A549 (cell line): Measurements from ENCODE around the gene LSR. TPM values are rescaled to one million over a fixed set of nuclear protein-coding genes. Genes with fewer than 3 reads are reported as not detected.

ENCODE experiments used
- ATAC-seq, 2 experiments: fragments of 200-7000 bp in 1 of 2; fragments of >200 bp in 1 of 2; cut with Nextera tagmentation in 1 of 2; cut with Tn5 transposase in 1 of 2; 3 replicates each; pipeline versions ENCODE4 v1.8.0 to v1.9.1; 2018 to 2020; ENCODE audit warnings: mild to moderate bottlenecking in 1 of 2, moderate library complexity in 1 of 2
- CTCF ChIA-PET: fragments of 300-600 bp; sonication (Branson Sonifier 250); formaldehyde crosslinking; extraction: SDS; loops from one replicate; lab custom pipeline; 2021; ENCODE audit warnings: antibody characterized with exemption, inconsistent platforms; lab: Yijun Ruan, JAX
- POLR2A ChIA-PET: fragments of 350-600 bp; formaldehyde crosslinking; extraction: SDS; loops from one replicate; lab custom pipeline; 2021; ENCODE audit warnings: antibody characterized with exemption, inconsistent platforms; lab: Yijun Ruan, JAX
- DNase-seq, 2 experiments: peaks; one replicate each; pipeline versions ENCODE4 v3.0.0 to v3.0.0-alpha.2; 2011 to 2016; ENCODE audit warnings: low read depth in 1 of 2, low spot score in 1 of 2
- FAIRE-seq: peaks from 2 replicates; lab custom pipeline; 2011; peaks lifted over from hg19 to GRCh38; lab: Jason Lieb, UNC
- H3K27ac ChIP-seq, 2 experiments: fragments of >200 bp; sonication (Bioruptor Twin); formaldehyde crosslinking; 3 replicates each; pipeline ENCODE4 v1.5.1; 2016 to 2017
- H3K4me1 ChIP-seq: fragments of >200 bp; sonication (Bioruptor Twin); formaldehyde crosslinking; 3 replicates; pipeline ENCODE4 v1.6.1; 2016
- H3K4me2 ChIP-seq: fragments of >200 bp; sonication (Bioruptor Twin); formaldehyde crosslinking; 3 replicates; pipeline ENCODE4 v1.6.1; 2016
- H3K4me3 ChIP-seq: fragments of >200 bp; sonication (Bioruptor Twin); formaldehyde crosslinking; 3 replicates; pipeline ENCODE4 v1.5.1; 2016
- H3K9me3 ChIP-seq: fragments of >200 bp; sonication (Bioruptor Twin); formaldehyde crosslinking; 3 replicates; pipeline ENCODE4 v1.6.1; 2016
- CBX8 ChIP-seq: fragments of 200-600 bp; sonication (generic); IDR thresholded peaks from 2 replicates; pipeline ENCODE4 v1.6.1; 2016
- EHF ChIP-seq: fragments of 250-450 bp; sonication (Bioruptor Pico); IDR thresholded peaks from 2 replicates; pipeline ENCODE4 v1.5.0; 2020; ENCODE audit warnings: mild to moderate bottlenecking
- EHMT2 ChIP-seq: fragments of 200-600 bp; sonication (generic); IDR thresholded peaks from 2 replicates; pipeline ENCODE4 v1.6.1; 2016; ENCODE audit warnings: antibody characterized with exemption, low read depth, mild to moderate bottlenecking, moderate library complexity
- EP300 ChIP-seq, 2 experiments: fragments of >200 bp; sonication (Bioruptor Twin); formaldehyde crosslinking; IDR thresholded peaks; 2 replicates in 1 of 2; 3 replicates in 1 of 2; pipeline ENCODE4 v1.6.1; 2016 to 2017
- FOSB ChIP-seq: fragments of 250-450 bp; sonication (Bioruptor Pico); IDR thresholded peaks from 2 replicates; pipeline ENCODE4 v1.5.0; 2020; ENCODE audit warnings: mild to moderate bottlenecking, moderate library complexity
- GATA3 ChIP-seq: IDR thresholded peaks from 2 replicates; pipeline ENCODE4 v1.6.1; 2012; ENCODE audit warnings: borderline replicate concordance
- HES2 ChIP-seq: fragments of >200 bp; sonication (Bioruptor Twin); formaldehyde crosslinking; IDR thresholded peaks from 2 replicates; pipeline ENCODE4 v1.6.1; 2016
- HEYL ChIP-seq: fragments of 250-450 bp; sonication (Bioruptor Pico); IDR thresholded peaks from 2 replicates; pipeline ENCODE4 v1.8.0; 2021; ENCODE audit warnings: mild to moderate bottlenecking, moderate library complexity
- HMGXB4 ChIP-seq: fragments of 250-450 bp; sonication (Bioruptor Pico); IDR thresholded peaks from 2 replicates; pipeline ENCODE4 v1.5.0; 2021; ENCODE audit warnings: mild to moderate bottlenecking, moderate library complexity, borderline replicate concordance
- MAFK ChIP-seq: fragments of 450-650 bp; IDR thresholded peaks from 2 replicates; pipeline ENCODE4 v1.6.1; 2014; ENCODE audit not compliant: partially characterized antibody
- MAX ChIP-seq: IDR thresholded peaks from 2 replicates; pipeline ENCODE4 v1.6.1; 2012
- MYC ChIP-seq: IDR thresholded peaks from 2 replicates; pipeline ENCODE4 v1.6.1; 2012; ENCODE audit warnings: mild to moderate bottlenecking, inconsistent platforms, low read length, improper control_type of control experiment, borderline replicate concordance
- NPAS2 ChIP-seq: fragments of 250-450 bp; sonication (Bioruptor Pico); IDR thresholded peaks from 2 replicates; pipeline ENCODE4 v1.8.0; 2022; ENCODE audit warnings: mild to moderate bottlenecking, moderate library complexity, borderline replicate concordance
- PBX3 ChIP-seq: IDR thresholded peaks from 2 replicates; pipeline ENCODE4 v1.6.1; 2012
- POLR2A ChIP-seq: IDR thresholded peaks from 2 replicates; pipeline ENCODE4 v1.6.1; 2012; ENCODE audit warnings: mild to moderate bottlenecking, low read length
- RAD21 ChIP-seq, 2 experiments: fragments of >200 bp in 1 of 2; sonication (Bioruptor Twin) in 1 of 2; formaldehyde crosslinking in 1 of 2; IDR thresholded peaks in 1 of 2; conservative IDR thresholded peaks in 1 of 2; 2 replicates in 1 of 2; 3 replicates in 1 of 2; pipeline ENCODE4 v1.6.1; 2012 to 2018; ENCODE audit warnings: inconsistent platforms in 1 of 2
- RARB ChIP-seq: fragments of 250-450 bp; sonication (Bioruptor Pico); IDR thresholded peaks from 2 replicates; pipeline ENCODE4 v1.8.0; 2021; ENCODE audit warnings: mild to moderate bottlenecking, moderate library complexity
- RFX5 ChIP-seq: fragments of 450-650 bp; IDR thresholded peaks from 2 replicates; pipeline ENCODE4 v1.7.1; 2014; ENCODE audit warnings: antibody characterized with exemption, mild to moderate bottlenecking, moderate library complexity
- RNF2 ChIP-seq: fragments of 200-600 bp; sonication (generic); IDR thresholded peaks from 2 replicates; pipeline ENCODE4 v1.6.1; 2016; ENCODE audit warnings: low read depth, mild to moderate bottlenecking, antibody characterized with exemption, moderate library complexity, borderline replicate concordance
- SREBF2 ChIP-seq: fragments of 450-650 bp; IDR thresholded peaks from 2 replicates; pipeline ENCODE4 v1.6.1; 2014; ENCODE audit warnings: mild to moderate bottlenecking, moderate library complexity
- TFCP2L1 ChIP-seq: fragments of 250-450 bp; sonication (Bioruptor Pico); IDR thresholded peaks from 2 replicates; pipeline ENCODE4 v1.5.0; 2021; ENCODE audit warnings: mild to moderate bottlenecking
- USF2 ChIP-seq: fragments of 450-650 bp; IDR thresholded peaks from 2 replicates; pipeline ENCODE4 v1.6.1; 2014; ENCODE audit warnings: antibody characterized with exemption
- ZC3H11A ChIP-seq: fragments of 450-650 bp; IDR thresholded peaks from 2 replicates; pipeline ENCODE4 v1.6.1; 2014; ENCODE audit warnings: antibody characterized with exemption, mild to moderate bottlenecking
- ZSCAN20 ChIP-seq: fragments of 250-450 bp; sonication (Bioruptor Pico); IDR thresholded peaks from 2 replicates; pipeline ENCODE4 v1.8.0; 2022; ENCODE audit warnings: mild to moderate bottlenecking, moderate library complexity
- WGBS: methylation state at CpG from one replicate; pipeline ENCODE4 v1.1.6; 2017; ENCODE audit errors: missing lambda C conversion rate; 5-methylcytosine and 5-hydroxymethylcytosine counted together
- polyA plus RNA-seq, 4 experiments: library from polyadenylated mRNA; depleted of rRNA in 3 of 4; stranded (reverse); fragments of >200 nt; fragmentation: RNase III in 1 of 4; extraction: RNeasy Plus Mini Kit Qiagen cat#74134 plus additional on column Dnase treatment in 1 of 4; gene quantifications; 2 replicates in 3 of 4; 3 replicates in 1 of 4; pipeline ENCODE4 v1.2.3, GENCODE V29; 2011 to 2017

Gene LSR
- polyA plus RNA-seq, 2 of the 4 experiments (the other 2 are of a cell fraction), result 2.1 to 3.6 TPM

GRCh38 chr19:35266520-35267352 is 17.9 kb downstream of the LSR start:
- ATAC-seq (peak in 1 of 2 experiments; percentile 25; a peak in 3 of 6 replicates), DNase-seq (peak in 1 of 2 experiments; percentile 82)

GRCh38 chr19:35267353-35267817 is 18.6 kb downstream of the LSR start:
- TF ChIP-seq PBX3 (peak; percentile 66), MAX (peak; percentile 30), EHF (CRISPR knock-in tag) (no peak)
- WGBS, result 2% methylated on average over 36 of the region's 40 CpGs
- Histone ChIP-seq H3K4me2 (peak overlapping the region; percentile 93), H3K27ac (peak overlapping the region; percentile 97 to 99), H3K9me3 (no peaks in the 10 kb centered on the region), H3K4me1 (peaks cover 14% of the 10 kb centered on the region), H3K4me3 (peak overlapping the region; percentile 81)
- FAIRE-seq, result no peak
- peak in 1 of 2 experiments; percentile 56 for DNase-seq
- POLR2A ChIA-PET, result interaction anchor here (0.5 to 1.0 kb wide), 2 partner anchors 126 to 381 kb away, joined by 3 to 5 read pairs; partner anchors contain the start of gene COX6B1
- CTCF ChIA-PET, result interaction anchor here (0.6 to 5.6 kb wide), 7 partner anchors 10 to 584 kb away, joined by 3 to 97 read pairs (median 5); partner anchors contain the start of genes FXYD7 and HAMP
- ATAC-seq, result peak in 1 of 2 experiments; percentile 58; a peak in 3 of 6 replicates

More at GRCh38 chr19:35266520-35267352, 17.9 kb downstream of the LSR start:
- TF ChIP-seq RNF2 (0 out of 2 replicates have a peak, but pooled peaks have one; percentile 10), TFCP2L1 (CRISPR knock-in tag) (0 out of 2 replicates have a peak, but pooled peaks have one; percentile 41), GATA3 (0 out of 2 replicates have a peak, but pooled peaks have one; percentile 10), HMGXB4 (CRISPR knock-in tag) (no peak)
- CTCF ChIA-PET, result interaction anchor here (0.8 to 5.6 kb wide), 10 partner anchors 10 to 222 kb away, joined by 3 to 97 read pairs (median 4); partner anchors contain the start of genes FXYD7, HAMP and LGI4
- 53% methylated on average over 28 of the region's 39 CpGs for WGBS
- Histone ChIP-seq H3K4me1 (peaks cover 14% of the 10 kb centered on the region), H3K4me2 (peak overlapping the region; percentile 93), H3K9me3 (no peaks in the 10 kb centered on the region), H3K27ac (peak overlapping the region; percentile 97 to 99), H3K4me3 (peak overlapping the region; percentile 81)
- no peak for FAIRE-seq
- POLR2A ChIA-PET, result no interaction called here

- WGBS, result under 1% methylated on average over 42 of the region's 100 CpGs
- Histone ChIP-seq H3K9me3 (no peaks in the 10 kb centered on the region), H3K4me2 (peak overlapping the region; percentile 93), H3K4me1 (peaks cover 14% of the 10 kb centered on the region), H3K4me3 (peak overlapping the region; percentile 81), H3K27ac (peak overlapping the region; percentile 97 to 99)
- peak; percentile 35 to 70 for ATAC-seq
- peak; percentile 87 to 99 for DNase-seq
- POLR2A ChIA-PET, result interaction anchor here (0.5 to 1.0 kb wide), 4 partner anchors 36 to 380 kb away, joined by 3 to 8 read pairs (median 4); partner anchors contain the start of gene COX6B1
- CTCF ChIA-PET, result interaction anchor here (0.5 to 5.6 kb wide), 6 partner anchors 11 to 661 kb away, joined by 3 to 97 read pairs (median 4); partner anchors contain the start of genes FXYD7 and HAMP
- FAIRE-seq, result no peak
- TF ChIP-seq MYC, result peak; percentile 31; the same call in 1 of the 2 replicates
- TF ChIP-seq RFX5, result no peak
- TF ChIP-seq EHMT2, result no peak
- no peak for TF ChIP-seq RAD21 (conservative IDR thresholded peaks at IDR 0.05 in 1 of 2, IDR thresholded peaks at IDR 0.05 in 1 of 2)
- TF ChIP-seq HES2, result no peak
- no peak for TF ChIP-seq ZC3H11A
- TF ChIP-seq ZSCAN20, result no peak
- TF ChIP-seq RARB (CRISPR knock-in tag), result no peak
- no peak for TF ChIP-seq NPAS2 (CRISPR knock-in tag)
- TF ChIP-seq CBX8, result no peak
- no peak for TF ChIP-seq EP300 (IDR thresholded peaks at IDR 0.05)
- TF ChIP-seq SREBF2, result no peak
- peak; percentile 70 for TF ChIP-seq POLR2A
- no peak; the same call in 1 of the 2 replicates for TF ChIP-seq EHF (CRISPR knock-in tag)
- TF ChIP-seq HEYL (CRISPR knock-in tag), result no peak
- no peak for TF ChIP-seq FOSB (CRISPR knock-in tag)
- TF ChIP-seq PBX3, result no peak
- no peak for TF ChIP-seq USF2
- no peak for TF ChIP-seq MAFK
Observed at GRCh38 chr19:35267818-35268535, 19.2 kb downstream of the LSR start.
